HG02759 (cell line): ENCODE data around the gene NAP1L1.
"Not testable (repeated sequence)": the region's sequence is repeated elsewhere in the genome, so short reads cannot be mapped to it uniquely, and the experiment has no call there.

Experiments used
- ATAC-seq: cut with Tn5 transposase; IDR thresholded peaks from one replicate; pipeline ENCODE4 v1.9.1; 2021; ENCODE audit warnings: mild to moderate bottlenecking, moderate library complexity; ENCODE audit not compliant: unreplicated experiment

Gene NAP1L1

DNA sequence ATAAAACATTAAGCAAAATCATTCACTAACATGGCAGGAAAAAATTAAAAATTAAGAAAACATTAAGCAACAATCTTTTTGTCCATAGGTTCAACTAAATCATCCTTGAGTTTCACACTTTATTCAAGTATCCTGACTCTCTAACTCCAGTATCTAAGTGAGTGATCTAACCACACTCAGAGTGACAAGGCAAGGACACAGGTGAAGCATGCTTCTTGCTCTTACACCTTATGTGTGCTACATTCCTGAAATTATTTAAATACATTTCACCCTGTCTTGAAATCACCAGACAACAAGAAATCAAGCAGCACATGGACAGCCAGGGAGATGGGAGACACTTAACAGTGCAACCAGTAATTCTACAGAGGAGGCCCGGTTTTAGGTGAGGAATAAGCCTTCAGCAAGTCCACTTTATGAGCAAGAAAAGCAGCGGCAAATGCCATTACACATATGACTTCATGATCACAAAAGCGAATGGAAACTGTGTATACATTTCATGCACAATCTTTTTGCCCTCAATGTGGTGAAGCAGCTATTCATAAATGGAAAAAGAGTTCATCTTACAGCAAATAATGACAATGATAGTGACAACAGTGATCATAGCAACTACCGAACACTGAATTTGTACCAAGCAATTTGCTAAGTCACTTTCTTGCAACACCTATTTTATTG, 90.3 kb downstream of the NAP1L1 start:
- no peak for ATAC-seq

DNA sequence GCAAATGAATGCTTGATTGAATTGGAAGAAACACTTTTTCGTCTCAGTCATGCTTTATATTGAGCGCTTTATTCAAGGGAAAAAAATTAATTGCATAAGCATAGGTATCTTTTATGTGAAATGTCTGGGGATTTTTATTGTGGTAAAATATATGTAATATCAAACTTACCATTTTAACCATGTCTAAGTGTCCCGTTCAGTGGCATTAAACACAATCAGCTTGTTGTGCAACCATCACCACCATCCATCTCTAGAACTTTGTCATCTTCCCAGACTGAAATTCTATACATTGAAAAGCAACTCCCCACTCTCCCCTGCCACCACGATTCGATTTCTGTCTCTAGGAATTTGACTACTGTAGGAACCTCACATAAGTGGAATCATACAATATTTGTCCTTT, 92.7 kb downstream of the NAP1L1 start:
- no peak for ATAC-seq

DNA sequence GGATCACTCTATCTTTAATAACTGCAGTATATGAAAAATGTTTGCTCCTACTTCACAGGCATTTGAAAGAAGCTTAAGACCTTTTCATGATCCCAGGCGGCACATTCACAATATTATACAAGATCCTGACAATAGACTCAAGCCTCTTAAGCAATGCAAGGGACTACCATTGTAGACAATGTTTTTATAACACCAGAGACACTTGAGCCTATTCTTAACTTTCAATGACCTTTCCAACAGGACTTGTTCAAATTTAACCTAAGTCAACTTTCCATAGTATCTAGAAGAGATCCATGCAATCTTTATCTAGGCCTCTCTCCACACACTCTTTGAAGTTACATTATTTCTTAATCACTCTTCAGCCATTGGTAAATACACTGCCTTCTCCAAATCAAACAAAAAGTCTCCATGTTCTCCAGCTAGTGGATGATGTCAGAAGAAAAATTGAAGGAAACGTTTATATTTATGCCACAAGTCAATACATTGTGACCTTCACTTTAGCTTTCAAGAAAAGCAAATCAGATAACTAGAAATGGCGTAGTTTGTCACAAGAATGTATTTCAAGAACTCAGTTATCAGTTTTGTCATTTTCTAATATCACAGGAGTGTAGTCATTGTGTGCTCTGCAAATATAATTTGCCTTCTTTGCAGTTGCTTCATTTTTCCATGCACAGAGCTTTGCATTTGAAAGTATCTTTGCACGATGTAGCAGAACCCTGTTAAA, 94.1 kb downstream of the NAP1L1 start:
- no peak for ATAC-seq

DNA sequence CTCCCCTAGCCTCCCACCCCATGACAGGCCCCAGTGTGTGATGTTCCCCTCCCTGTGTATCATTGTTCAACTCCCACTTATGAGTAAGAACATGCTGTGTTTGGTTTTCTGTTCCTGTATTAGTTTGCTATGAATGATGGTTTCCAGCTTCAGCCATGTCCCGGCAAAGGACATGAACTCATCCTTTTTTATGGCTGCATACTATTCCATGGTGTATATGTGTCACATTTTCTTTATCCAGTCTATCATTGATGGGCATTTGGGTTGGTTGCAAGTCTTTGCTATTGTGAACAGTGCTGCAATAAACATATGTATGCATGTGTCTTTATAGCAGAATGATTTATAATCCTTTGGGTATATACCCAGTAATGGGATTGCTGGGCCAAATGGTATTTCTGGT, 96.8 kb downstream of the NAP1L1 start:
- not testable (repeated sequence) for ATAC-seq
